ENCODE results near the gene C3orf85. TPM values are rescaled to one million over a fixed set of nuclear protein-coding genes. Genes with fewer than 3 reads are reported as not detected.

C3orf85 gene
- total RNA-seq, 2 donors from 2014 or later = not detected

- no peaks in the 10 kb centered on the region for H3K9me3 ChIP-seq (ENCODE audit: control insufficient read depth, low read length, poor library complexity, severe bottlenecking)
- Mint-ChIP-seq H3K27me3 (peaks cover 4% of the 10 kb centered on the region), H3K27ac (no peak overlapping the region), H3K4me1 (no peaks in the 10 kb centered on the region), H3K4me3 (no peak overlapping the region), H3K36me3 (ENCODE audit: low read depth) (no peaks in the 10 kb centered on the region)
- DNase-seq = no peak
- no peak for ATAC-seq
Observed at GRCh38 chr3:109171479-109171878, 35.0 kb downstream of the C3orf85 start.

DNA sequence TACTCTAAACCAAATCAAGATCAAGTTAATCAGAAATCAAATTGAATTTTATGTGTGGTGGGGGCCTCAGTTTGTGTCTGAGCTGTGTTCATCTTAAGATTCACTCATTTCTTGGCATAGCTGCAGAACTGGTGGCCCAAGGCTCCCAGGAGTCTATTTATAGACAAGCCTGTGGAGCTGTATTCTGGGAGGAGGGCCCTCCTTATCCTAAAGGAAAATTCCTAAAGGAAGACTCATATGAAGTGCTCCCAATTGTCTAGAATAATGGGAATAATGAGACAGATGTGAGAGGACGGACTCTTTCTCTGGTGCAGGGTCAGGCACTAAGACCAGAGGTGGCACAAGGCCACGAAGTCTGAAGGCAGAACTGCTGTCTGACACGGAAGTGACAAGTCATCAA is 38.9 kb downstream of the C3orf85 start:
- Mint-ChIP-seq H3K4me1 (no peaks in the 10 kb centered on the region), H3K27me3 (peaks cover 4% of the 10 kb centered on the region), H3K27ac (no peak overlapping the region), H3K36me3 (ENCODE audit: low read depth) (no peaks in the 10 kb centered on the region), H3K4me3 (no peak overlapping the region)
- DNase-seq = no peak
- no peak for ATAC-seq
- no peaks in the 10 kb centered on the region for H3K9me3 ChIP-seq (ENCODE audit: control insufficient read depth, low read length, poor library complexity, severe bottlenecking)

GRCh38 chr3:109176726-109177125 is 40.2 kb downstream of the C3orf85 start:
- H3K9me3 ChIP-seq (ENCODE audit: control insufficient read depth, low read length, poor library complexity, severe bottlenecking) = no peaks in the 10 kb centered on the region
- no peaks in the 10 kb centered on the region for H3K4me1 Mint-ChIP-seq
- H3K4me3 Mint-ChIP-seq = no peak overlapping the region
- no peak overlapping the region for H3K27ac Mint-ChIP-seq
- H3K27me3 Mint-ChIP-seq = peaks cover 4% of the 10 kb centered on the region
- H3K36me3 Mint-ChIP-seq (ENCODE audit: low read depth) = no peaks in the 10 kb centered on the region
- ATAC-seq (no peak), DNase-seq (no peak)

GRCh38 chr3:109177908-109178307 is 41.4 kb downstream of the C3orf85 start:
- Mint-ChIP-seq H3K27ac (no peak overlapping the region), H3K36me3 (ENCODE audit: low read depth) (peaks cover 2% of the 10 kb centered on the region), H3K4me1 (no peaks in the 10 kb centered on the region), H3K4me3 (no peak overlapping the region), H3K27me3 (peaks cover 4% of the 10 kb centered on the region)
- H3K9me3 ChIP-seq (ENCODE audit: control insufficient read depth, low read length, poor library complexity, severe bottlenecking) = no peaks in the 10 kb centered on the region
- ATAC-seq (no peak), DNase-seq (no peak)

- Mint-ChIP-seq H3K4me3 (no peak overlapping the region), H3K27ac (no peak overlapping the region), H3K4me1 (no peaks in the 10 kb centered on the region), H3K36me3 (ENCODE audit: low read depth) (peaks cover 4% of the 10 kb centered on the region), H3K27me3 (peaks cover 3% of the 10 kb centered on the region)
- H3K9me3 ChIP-seq (ENCODE audit: control insufficient read depth, low read length, poor library complexity, severe bottlenecking) = no peaks in the 10 kb centered on the region
- ATAC-seq (no peak), DNase-seq (no peak)
Observed at GRCh38 chr3:109178708-109179107, 42.2 kb downstream of the C3orf85 start.

DNA sequence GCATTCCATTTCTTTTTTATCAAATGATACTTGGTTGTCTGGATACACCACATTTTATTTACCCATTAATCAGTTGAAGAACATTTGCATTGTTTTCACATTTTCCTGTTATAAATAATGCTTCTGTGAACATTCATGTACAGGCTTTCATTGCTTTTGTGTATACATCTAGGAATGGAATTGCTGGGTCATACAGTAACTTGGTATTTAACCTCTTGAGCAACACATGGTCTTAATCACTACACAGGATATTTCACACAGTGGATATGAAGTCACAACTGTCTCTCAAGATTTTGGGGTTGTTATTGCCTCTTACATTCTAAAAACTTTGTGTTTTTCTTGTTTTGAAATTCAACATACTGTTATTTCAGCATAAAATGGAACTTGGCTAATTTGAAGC is 48.2 kb downstream of the C3orf85 start:
- Mint-ChIP-seq H3K4me1 (no peaks in the 10 kb centered on the region), H3K27me3 (no peaks in the 10 kb centered on the region), H3K36me3 (ENCODE audit: low read depth) (peaks cover 4% of the 10 kb centered on the region), H3K27ac (no peak overlapping the region), H3K4me3 (no peak overlapping the region)
- DNase-seq (no peak), ATAC-seq (no peak)
- H3K9me3 ChIP-seq (ENCODE audit: control insufficient read depth, low read length, poor library complexity, severe bottlenecking) = no peaks in the 10 kb centered on the region

DNA sequence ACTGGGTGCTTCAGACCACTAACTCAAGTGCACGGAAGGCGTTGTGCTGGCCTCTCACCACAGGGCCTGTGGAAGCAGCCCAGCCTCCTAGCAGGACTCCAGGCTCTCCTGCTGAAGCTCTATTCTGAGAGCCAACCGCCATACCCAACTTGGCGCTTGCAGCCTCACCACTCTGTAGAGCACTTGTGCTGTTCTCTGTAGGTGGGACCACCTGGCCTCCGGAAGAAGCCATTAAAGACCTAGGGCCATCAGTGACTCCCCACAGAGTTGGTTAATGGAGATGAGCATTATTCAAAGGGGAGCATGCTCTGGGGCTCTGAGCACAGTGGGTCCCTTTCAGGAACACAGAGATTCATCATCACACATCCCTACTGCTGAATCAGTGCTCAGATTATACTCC is 50.9 kb downstream of the C3orf85 start:
- no peak overlapping the region for H3K4me3 Mint-ChIP-seq
- H3K36me3 Mint-ChIP-seq (ENCODE audit: low read depth) = peaks cover 4% of the 10 kb centered on the region
- H3K27ac Mint-ChIP-seq = no peak overlapping the region
- ATAC-seq (no peak), DNase-seq (no peak)
- H3K27me3 Mint-ChIP-seq = no peaks in the 10 kb centered on the region
- no peaks in the 10 kb centered on the region for H3K9me3 ChIP-seq (ENCODE audit: control insufficient read depth, low read length, poor library complexity, severe bottlenecking)
- no peaks in the 10 kb centered on the region for H3K4me1 Mint-ChIP-seq

DNA sequence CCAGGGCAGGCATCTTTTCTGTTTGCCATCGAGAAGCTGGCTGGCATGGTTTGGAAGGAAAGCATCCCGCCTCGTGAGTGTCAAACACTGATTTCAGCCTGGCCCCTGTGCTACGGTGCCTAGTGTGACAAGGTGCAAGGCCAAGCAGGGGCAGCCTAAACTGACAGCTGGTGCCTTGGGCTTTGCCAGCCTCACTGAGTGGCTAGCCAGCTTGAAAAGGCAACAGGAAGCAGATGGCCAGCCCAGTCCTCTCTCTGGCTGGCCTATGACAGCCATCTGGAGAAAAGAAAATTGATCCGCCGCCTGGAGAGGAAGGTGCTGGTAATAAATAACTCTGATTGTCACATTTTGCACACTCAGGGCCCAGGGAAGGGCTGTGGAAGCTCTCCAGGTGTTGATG is 52.2 kb downstream of the C3orf85 start:
- no peak for DNase-seq
- H3K36me3 Mint-ChIP-seq (ENCODE audit: low read depth) = no peaks in the 10 kb centered on the region
- ATAC-seq = no peak
- H3K27ac Mint-ChIP-seq = no peak overlapping the region
- H3K9me3 ChIP-seq (ENCODE audit: control insufficient read depth, low read length, poor library complexity, severe bottlenecking) = no peaks in the 10 kb centered on the region
- H3K27me3 Mint-ChIP-seq = no peaks in the 10 kb centered on the region
- H3K4me3 Mint-ChIP-seq = no peak overlapping the region
- H3K4me1 Mint-ChIP-seq = no peaks in the 10 kb centered on the region

GRCh38 chr3:109191421-109191820 is 54.9 kb downstream of the C3orf85 start:
- no peak overlapping the region for H3K27ac Mint-ChIP-seq
- no peaks in the 10 kb centered on the region for H3K36me3 Mint-ChIP-seq (ENCODE audit: low read depth)
- no peaks in the 10 kb centered on the region for H3K9me3 ChIP-seq (ENCODE audit: control insufficient read depth, low read length, poor library complexity, severe bottlenecking)
- no peaks in the 10 kb centered on the region for H3K4me1 Mint-ChIP-seq
- no peak for ATAC-seq
- no peak overlapping the region for H3K4me3 Mint-ChIP-seq
- no peak for DNase-seq
- H3K27me3 Mint-ChIP-seq = no peaks in the 10 kb centered on the region

GRCh38 chr3:109195815-109196214 is 59.3 kb downstream of the C3orf85 start:
- ATAC-seq (no peak), DNase-seq (no peak)
- H3K4me1 Mint-ChIP-seq = no peaks in the 10 kb centered on the region
- no peaks in the 10 kb centered on the region for H3K27me3 Mint-ChIP-seq
- no peak overlapping the region for H3K4me3 Mint-ChIP-seq
- H3K27ac Mint-ChIP-seq = no peak overlapping the region
- no peaks in the 10 kb centered on the region for H3K36me3 Mint-ChIP-seq (ENCODE audit: low read depth)
- H3K9me3 ChIP-seq (ENCODE audit: control insufficient read depth, low read length, poor library complexity, severe bottlenecking) = no peaks in the 10 kb centered on the region

Other genes with a start within 250 kb of the C3orf85 start
- not detected for gene GUCA1C, start 182.8 kb upstream of the C3orf85 start, total RNA-seq
- under 1 TPM in 1 of 2 donors, not detected in 1; 0.68 TPM for gene MORC1, start 18.6 kb upstream of the C3orf85 start, total RNA-seq
- not detected for gene DPPA2, start 179.8 kb downstream of the C3orf85 start, total RNA-seq
- under 1 TPM in 1 of 2 donors, not detected in 1; 0.21 TPM for gene DPPA4, start 200.8 kb downstream of the C3orf85 start, total RNA-seq

Data from T-helper 17 cell (primary cell).